ENCODE results near the gene RPTOR.
A peak's percentile ranks its signal among the peaks of the same experiment; 100 is the strongest.
"Not testable (repeated sequence)": the region's sequence is repeated elsewhere in the genome, so short reads cannot be mapped to it uniquely, and the experiment has no call there.

RPTOR gene

GRCh38 chr17:80870401-80870800 is 325.8 kb downstream of the RPTOR start:
- peak; percentile 54 for DNase-seq

- DNase-seq = no peak
Measured at GRCh38 chr17:80871341-80871740, 326.7 kb downstream of the RPTOR start.

GRCh38 chr17:80872001-80872500 is 327.4 kb downstream of the RPTOR start:
- no peak for DNase-seq

- DNase-seq = no peak
Measured at GRCh38 chr17:80872501-80873306, 328.1 kb downstream of the RPTOR start.

- DNase-seq = peak; percentile 71
Measured at GRCh38 chr17:80873307-80873951, 328.8 kb downstream of the RPTOR start.

- DNase-seq = no peak
Measured at GRCh38 chr17:80874866-80875445, 330.3 kb downstream of the RPTOR start.

- not testable (repeated sequence) for DNase-seq
Measured at GRCh38 chr17:80875480-80875995, 330.9 kb downstream of the RPTOR start.

- DNase-seq = not testable (repeated sequence)
Measured at GRCh38 chr17:80876456-80876949, 331.9 kb downstream of the RPTOR start.

- no peak for DNase-seq
Measured at GRCh38 chr17:80876950-80877728, 332.5 kb downstream of the RPTOR start.

GRCh38 chr17:80877729-80878303 is 333.2 kb downstream of the RPTOR start:
- DNase-seq = no peak

- DNase-seq = no peak
Measured at GRCh38 chr17:80878876-80879722, 334.5 kb downstream of the RPTOR start.

- no peak for DNase-seq
Measured at GRCh38 chr17:80879723-80880647, 335.3 kb downstream of the RPTOR start.

GRCh38 chr17:80880648-80880985 is 336.0 kb downstream of the RPTOR start:
- DNase-seq = no peak

- DNase-seq = no peak
Measured at GRCh38 chr17:80881306-80881705, 336.7 kb downstream of the RPTOR start.

GRCh38 chr17:80882323-80882722 is 337.7 kb downstream of the RPTOR start:
- no peak for DNase-seq

GRCh38 chr17:80882926-80883685 is 338.5 kb downstream of the RPTOR start:
- no peak for DNase-seq

GRCh38 chr17:80883831-80884735 is 339.4 kb downstream of the RPTOR start:
- DNase-seq = no peak

- no peak for DNase-seq
Measured at GRCh38 chr17:80884811-80885210, 340.2 kb downstream of the RPTOR start.

Measured in fibroblast of skin of scalp (primary cell).